Mesodermal cell (in vitro differentiated cells): Measurements from ENCODE around the gene SEPHS1.
"Not testable (repeated sequence)": the region's sequence is repeated elsewhere in the genome, so short reads cannot be mapped to it uniquely, and the experiment has no call there.

Experiments
- H3K27ac ChIP-seq: 2 replicates; pipeline ENCODE4 v1.7.0; 2013; ENCODE audit warnings: mild to moderate bottlenecking, low read depth, low read length, moderate library complexity; ENCODE audit not compliant: severe bottlenecking
- H3K36me3 ChIP-seq: 2 replicates; pipeline ENCODE4 v1.7.1; 2013; ENCODE audit warnings: mild to moderate bottlenecking, low read length, moderate library complexity; ENCODE audit not compliant: control insufficient read depth, insufficient read depth
- H3K4me1 ChIP-seq: one replicate; pipeline ENCODE4 v1.7.1; 2013; ENCODE audit warnings: mild to moderate bottlenecking, low read length; ENCODE audit not compliant: insufficient read depth, control insufficient read depth, poor library complexity, severe bottlenecking
- H3K4me3 ChIP-seq: 2 replicates; pipeline ENCODE4 v1.7.0; 2013; ENCODE audit warnings: low read length, control low read depth, mild to moderate bottlenecking; ENCODE audit not compliant: insufficient read depth, poor library complexity, severe bottlenecking; ENCODE audit errors: extremely low read depth
- H3K9me3 ChIP-seq: 2 replicates; pipeline ENCODE4 v1.7.1; 2013; ENCODE audit warnings: mild to moderate bottlenecking, low read length, moderate library complexity; ENCODE audit not compliant: control insufficient read depth
- WGBS, 2 experiments: methylation state at CpG; one replicate each; pipeline ENCODE4 v1.1.5; 2013; ENCODE audit warnings: missing lambda C conversion rate in 2 of 2; ENCODE audit not compliant: insufficient coverage in 2 of 2; 5-methylcytosine and 5-hydroxymethylcytosine counted together

The SEPHS1 gene

DNA sequence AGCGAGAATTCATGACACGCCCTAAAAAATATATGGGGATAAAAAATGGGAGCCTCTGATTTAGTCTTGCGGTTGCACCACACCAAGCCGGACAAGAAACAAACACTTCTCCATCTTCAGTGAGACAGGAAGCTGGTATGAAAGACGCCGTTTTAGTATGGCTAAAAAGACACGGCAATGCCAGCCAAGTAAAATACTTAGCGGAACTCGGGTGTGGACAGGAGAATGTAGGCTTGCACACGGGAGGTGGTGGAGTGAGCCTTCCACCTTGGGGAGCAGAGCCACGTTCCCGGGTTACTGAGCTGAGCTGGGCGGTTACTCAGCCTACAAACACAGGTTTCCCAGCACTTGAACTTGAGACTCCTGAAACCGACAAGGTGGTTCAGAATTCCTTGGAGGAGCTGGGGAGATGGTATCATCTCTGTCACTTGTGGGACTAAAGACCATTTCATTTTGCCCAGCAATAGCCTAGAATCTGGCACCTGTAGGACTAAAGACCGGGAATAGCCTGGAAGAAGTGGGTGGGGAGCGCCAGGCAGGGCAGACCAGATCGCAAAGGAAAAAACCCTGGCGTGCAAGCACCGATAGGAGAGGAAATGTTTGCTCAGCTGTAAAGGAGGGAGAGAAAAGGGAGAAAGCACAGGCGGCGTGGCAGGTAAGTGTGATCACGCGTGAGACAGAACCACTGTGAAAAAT lies 34.8 kb upstream of the SEPHS1 start:
- Histone ChIP-seq H3K4me3 (no peak overlapping the region), H3K36me3 (no peaks in the 10 kb centered on the region), H3K9me3 (no peaks in the 10 kb centered on the region), H3K4me1 (peaks cover 3% of the 10 kb centered on the region), H3K27ac (no peak overlapping the region)
- WGBS, 2 experiments = 77 to 83% methylated on average over 18 to 19 of the region's 23 CpGs

- H3K27ac ChIP-seq, H3K4me1 ChIP-seq, H3K36me3 ChIP-seq, H3K4me3 ChIP-seq, H3K9me3 ChIP-seq: not testable (repeated sequence)
- WGBS, 2 experiments = 80% methylated on average over 1 of the region's 4 CpGs; no CpG with 5 or more reads in 1 of the 2 experiments
Observed at GRCh38 chr10:13379061-13379460, 31.0 kb upstream of the SEPHS1 start.

DNA sequence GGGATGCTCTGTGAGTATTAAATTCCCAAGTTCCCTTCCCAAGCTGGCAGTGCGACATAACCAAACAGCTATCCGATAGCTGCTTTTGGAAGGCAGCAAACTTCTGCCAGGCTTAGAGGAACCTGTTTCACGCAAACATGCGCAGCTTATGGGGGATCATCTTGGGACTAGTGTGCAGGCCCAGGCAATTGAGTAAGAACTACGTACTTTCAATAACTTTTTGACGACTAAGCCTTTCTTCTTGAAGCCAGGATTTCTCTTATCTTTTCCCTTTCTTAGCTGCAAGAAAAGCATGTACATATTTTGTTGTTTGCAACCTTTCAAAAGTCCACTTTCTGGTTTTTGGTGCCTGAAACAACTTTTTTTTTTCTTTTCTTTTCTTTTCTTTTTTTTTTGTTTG lies 28.7 kb upstream of the SEPHS1 start:
- 87 to 95% methylated on average over 4 to 6 of the region's 6 CpGs for WGBS, 2 experiments
- Histone ChIP-seq H3K36me3 (no peaks in the 10 kb centered on the region), H3K4me3 (no peak overlapping the region), H3K9me3 (no peaks in the 10 kb centered on the region), H3K4me1 (no peaks in the 10 kb centered on the region), H3K27ac (no peak overlapping the region)

- Histone ChIP-seq H3K4me3 (no peak overlapping the region), H3K4me1 (no peaks in the 10 kb centered on the region), H3K36me3 (no peaks in the 10 kb centered on the region), H3K9me3 (no peaks in the 10 kb centered on the region), H3K27ac (no peak overlapping the region)
- WGBS, 2 experiments = 100% methylated on average over 1 of the region's 6 CpGs; no CpG with 5 or more reads in 1 of the 2 experiments
Observed at GRCh38 chr10:13376297-13376696, 28.2 kb upstream of the SEPHS1 start.

GRCh38 chr10:13375791-13376190 lies 27.7 kb upstream of the SEPHS1 start:
- no peak overlapping the region for H3K27ac ChIP-seq
- 76 to 100% methylated on average over 1 to 2 of the region's 2 CpGs for WGBS, 2 experiments
- no peak overlapping the region for H3K4me3 ChIP-seq
- H3K36me3 ChIP-seq = no peaks in the 10 kb centered on the region
- H3K4me1 ChIP-seq = no peaks in the 10 kb centered on the region
- no peaks in the 10 kb centered on the region for H3K9me3 ChIP-seq

- Histone ChIP-seq H3K36me3 (no peaks in the 10 kb centered on the region), H3K27ac (no peak overlapping the region), H3K4me3 (no peak overlapping the region), H3K9me3 (no peaks in the 10 kb centered on the region), H3K4me1 (no peaks in the 10 kb centered on the region)
- WGBS, 2 experiments = no CpG with 5 or more reads among the region's 2 CpGs
Observed at GRCh38 chr10:13373644-13374043, 25.6 kb upstream of the SEPHS1 start.

DNA sequence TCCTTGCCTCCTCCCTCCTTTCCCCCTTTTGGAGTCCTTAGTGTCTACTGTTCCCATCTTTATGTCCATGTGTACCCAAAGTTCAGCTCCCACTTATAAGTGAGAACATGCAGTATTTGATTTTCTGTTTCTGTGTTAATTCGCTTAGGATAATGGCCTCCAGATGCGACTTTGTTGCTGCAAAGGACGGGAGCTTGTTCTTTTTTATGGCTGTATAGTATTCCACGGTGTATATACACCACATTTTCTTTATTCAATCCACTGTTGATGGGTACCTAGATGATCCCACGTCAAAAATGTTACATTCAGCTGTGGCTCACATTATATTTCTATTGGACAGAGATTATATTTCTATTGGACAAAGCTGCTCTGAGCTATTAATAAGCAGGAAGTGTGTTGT lies 24.4 kb upstream of the SEPHS1 start:
- no peak overlapping the region for H3K4me3 ChIP-seq
- H3K9me3 ChIP-seq = no peaks in the 10 kb centered on the region
- no peaks in the 10 kb centered on the region for H3K36me3 ChIP-seq
- H3K27ac ChIP-seq = no peak overlapping the region
- WGBS, 2 experiments = 80% methylated on average over 2 of the region's 5 CpGs; no CpG with 5 or more reads in 1 of the 2 experiments
- no peaks in the 10 kb centered on the region for H3K4me1 ChIP-seq

DNA sequence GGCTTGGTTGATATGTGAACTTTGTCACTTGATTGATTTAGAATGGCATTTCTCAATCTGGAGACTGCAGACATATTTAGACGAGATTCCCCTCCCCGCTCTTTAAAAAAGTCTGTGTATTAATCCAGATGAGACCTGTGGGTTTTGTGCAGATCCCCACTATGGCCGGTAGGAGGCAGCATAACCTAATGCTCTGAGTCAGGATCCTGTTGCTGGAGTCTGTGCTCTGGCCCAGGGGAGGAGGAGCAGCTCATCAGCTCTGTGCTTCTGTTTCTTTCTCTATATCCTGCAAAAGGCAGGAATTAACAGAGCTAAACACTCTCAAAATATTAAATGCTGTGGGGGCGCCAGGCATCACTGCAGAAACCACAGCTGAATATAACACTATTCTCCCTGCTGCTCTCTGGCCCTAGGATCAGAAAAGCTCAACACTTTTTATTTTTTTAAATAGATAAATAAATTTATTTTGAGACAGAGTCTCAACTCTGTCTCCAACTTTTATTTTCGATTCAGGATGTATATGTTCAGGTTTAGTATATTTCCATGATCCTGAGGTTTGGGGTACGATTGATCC lies 23.9 kb upstream of the SEPHS1 start:
- no peak overlapping the region for H3K4me3 ChIP-seq
- H3K36me3 ChIP-seq = no peaks in the 10 kb centered on the region
- 24 to 43% methylated on average over 4 of the region's 6 CpGs for WGBS, 2 experiments
- H3K27ac ChIP-seq = no peak overlapping the region
- H3K4me1 ChIP-seq = no peaks in the 10 kb centered on the region
- no peaks in the 10 kb centered on the region for H3K9me3 ChIP-seq

DNA sequence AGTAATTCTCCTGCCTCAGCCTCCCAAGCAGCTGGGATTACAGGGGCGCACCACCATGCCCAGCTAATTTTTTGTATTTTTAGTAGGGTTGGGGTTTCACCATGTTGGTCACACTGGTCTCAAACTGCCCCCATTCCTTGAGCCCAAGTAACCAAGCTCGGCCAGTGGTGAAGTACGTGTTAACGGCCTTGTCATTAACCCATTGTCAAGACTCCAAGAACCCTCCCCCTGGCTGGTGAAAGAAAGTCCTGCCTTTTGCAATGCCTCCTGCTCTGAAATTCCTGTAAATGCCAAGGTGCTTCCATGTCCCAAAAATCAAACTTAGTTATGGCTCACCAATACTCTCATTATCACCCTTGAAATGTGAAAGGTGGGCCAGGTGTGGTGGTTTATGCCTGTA lies 18.8 kb upstream of the SEPHS1 start:
- H3K4me3 ChIP-seq = no peak overlapping the region
- 62 to 74% methylated on average over 3 of the region's 4 CpGs for WGBS, 2 experiments
- H3K4me1 ChIP-seq = no peaks in the 10 kb centered on the region
- H3K27ac ChIP-seq = no peak overlapping the region
- H3K9me3 ChIP-seq = no peaks in the 10 kb centered on the region
- H3K36me3 ChIP-seq = no peaks in the 10 kb centered on the region

DNA sequence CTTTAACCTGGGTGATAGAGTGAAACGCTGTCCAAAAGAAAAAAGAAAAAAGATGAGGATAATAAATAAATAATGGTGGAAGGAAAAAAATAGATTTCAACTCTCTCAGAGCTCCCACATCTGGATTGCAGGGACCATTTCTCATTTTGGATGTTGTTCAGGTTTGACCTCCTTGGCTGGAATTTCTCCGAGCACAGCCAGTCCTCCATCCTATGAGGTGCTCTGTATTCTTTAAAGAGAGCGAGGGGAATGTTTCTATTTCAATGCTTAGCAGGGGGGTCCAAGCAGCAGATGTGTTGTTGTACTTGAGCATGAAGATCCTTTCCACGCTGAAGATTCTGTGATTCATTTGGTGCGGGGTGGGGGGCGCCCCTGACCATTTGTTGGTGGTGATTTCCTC lies 17.7 kb upstream of the SEPHS1 start:
- no peak overlapping the region for H3K4me3 ChIP-seq
- no peak overlapping the region for H3K27ac ChIP-seq
- H3K9me3 ChIP-seq = no peaks in the 10 kb centered on the region
- WGBS, 2 experiments = 91 to 93% methylated on average over 4 to 6 of the region's 6 CpGs
- H3K4me1 ChIP-seq = no peaks in the 10 kb centered on the region
- H3K36me3 ChIP-seq = no peaks in the 10 kb centered on the region

DNA sequence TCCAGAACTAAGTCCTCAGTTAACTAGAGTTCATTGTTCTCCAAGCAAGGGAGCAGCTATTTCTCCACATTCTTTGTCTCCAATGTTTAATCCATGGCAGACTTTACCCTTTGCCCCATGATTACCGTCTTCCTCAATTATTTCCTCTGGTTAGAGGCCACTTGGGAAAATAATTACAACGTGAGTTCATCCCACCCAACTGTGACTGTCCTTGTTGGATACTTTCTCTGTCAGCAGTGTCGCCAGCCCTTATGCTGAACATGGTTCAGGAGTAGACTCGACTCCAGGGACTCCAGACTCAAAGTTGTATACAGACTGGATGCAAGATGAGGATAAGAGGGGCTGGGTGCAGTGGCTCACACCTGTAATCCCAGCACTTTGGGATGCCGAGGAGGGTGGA lies 17.1 kb upstream of the SEPHS1 start:
- 88 to 100% methylated on average over 4 to 5 of the region's 5 CpGs for WGBS, 2 experiments
- H3K4me1 ChIP-seq = no peaks in the 10 kb centered on the region
- no peak overlapping the region for H3K4me3 ChIP-seq
- no peaks in the 10 kb centered on the region for H3K36me3 ChIP-seq
- H3K27ac ChIP-seq = no peak overlapping the region
- H3K9me3 ChIP-seq = no peaks in the 10 kb centered on the region
